RWPE1 (cell line): ENCODE results near the gene FAM20C.

Source experiments
- CTCF ChIA-PET: fragments of 350-600 bp; sonication (Branson Sonifier 250); formaldehyde crosslinking; extraction: SDS; loops from one replicate; lab custom pipeline; 2021; lab: Yijun Ruan, JAX
- POLR2A ChIA-PET: fragments of 400-600 bp; formaldehyde crosslinking; extraction: SDS; loops from one replicate; lab custom pipeline; 2020; ENCODE audit warnings: antibody characterized with exemption; ENCODE audit not compliant: low non-redundant PET; lab: Yijun Ruan, JAX
- DNase-seq: peaks from one replicate; pipeline ENCODE4 v3.0.0; 2012; ENCODE audit warnings: low spot score
- H3K27ac ChIP-seq: fragments of 450-650 bp; 2 replicates; pipeline ENCODE4 v1.5.1; 2017
- CTCF ChIP-seq: fragments of 450-650 bp; conservative IDR thresholded peaks from 2 replicates; pipeline ENCODE4 v1.5.1; 2017; ENCODE audit warnings: low read depth, mild to moderate bottlenecking

Gene FAM20C

GRCh38 chr7:167976-168791 lies 24.2 kb upstream of the FAM20C start:
- ChIA-PET CTCF (no interaction called here), POLR2A (no interaction called here)
- no peak for TF ChIP-seq CTCF
- H3K27ac ChIP-seq = no peak overlapping the region
- DNase-seq = no peak

GRCh38 chr7:169276-170172 lies 22.8 kb upstream of the FAM20C start:
- DNase-seq = no peak
- POLR2A ChIA-PET = interaction anchor here (1.2 kb wide), 1 partner anchor 22 kb away, joined by 4 read pairs; the partner anchor contains the start of gene FAM20C
- TF ChIP-seq CTCF = no peak

GRCh38 chr7:170551-171363 lies 21.6 kb upstream of the FAM20C start:
- POLR2A ChIA-PET = no interaction called here
- TF ChIP-seq CTCF = no peak
- CTCF ChIA-PET = no interaction called here
- no peak overlapping the region for H3K27ac ChIP-seq
- DNase-seq = no peak

More at GRCh38 chr7:169276-170172, 22.8 kb upstream of the FAM20C start:
- CTCF ChIA-PET = no interaction called here
- H3K27ac ChIP-seq = no peak overlapping the region

GRCh38 chr7:171364-171904 lies 20.9 kb upstream of the FAM20C start:
- POLR2A ChIA-PET = no interaction called here
- CTCF ChIA-PET = no interaction called here
- no peak for TF ChIP-seq CTCF
- H3K27ac ChIP-seq = no peak overlapping the region
- DNase-seq = no peak

GRCh38 chr7:171912-172515 lies 20.4 kb upstream of the FAM20C start:
- ChIA-PET CTCF (no interaction called here), POLR2A (no interaction called here)
- no peak for TF ChIP-seq CTCF
- no peak overlapping the region for H3K27ac ChIP-seq
- no peak for DNase-seq
